Stimulated activated CD8-positive, alpha-beta memory T cell treated with anti-CD3 and anti-CD28 coated beads, Interleukin-2, amount 100 ng/mL, for 1 hour (primary cell): ENCODE results near the gene PPP6R1.

Source experiments
- DNase-seq, 2 donors: peaks; one replicate each; pipeline ENCODE4 v3.0.0-alpha.2; 2020; ENCODE audit warnings: low read depth in 2 of 2

PPP6R1 gene

DNA sequence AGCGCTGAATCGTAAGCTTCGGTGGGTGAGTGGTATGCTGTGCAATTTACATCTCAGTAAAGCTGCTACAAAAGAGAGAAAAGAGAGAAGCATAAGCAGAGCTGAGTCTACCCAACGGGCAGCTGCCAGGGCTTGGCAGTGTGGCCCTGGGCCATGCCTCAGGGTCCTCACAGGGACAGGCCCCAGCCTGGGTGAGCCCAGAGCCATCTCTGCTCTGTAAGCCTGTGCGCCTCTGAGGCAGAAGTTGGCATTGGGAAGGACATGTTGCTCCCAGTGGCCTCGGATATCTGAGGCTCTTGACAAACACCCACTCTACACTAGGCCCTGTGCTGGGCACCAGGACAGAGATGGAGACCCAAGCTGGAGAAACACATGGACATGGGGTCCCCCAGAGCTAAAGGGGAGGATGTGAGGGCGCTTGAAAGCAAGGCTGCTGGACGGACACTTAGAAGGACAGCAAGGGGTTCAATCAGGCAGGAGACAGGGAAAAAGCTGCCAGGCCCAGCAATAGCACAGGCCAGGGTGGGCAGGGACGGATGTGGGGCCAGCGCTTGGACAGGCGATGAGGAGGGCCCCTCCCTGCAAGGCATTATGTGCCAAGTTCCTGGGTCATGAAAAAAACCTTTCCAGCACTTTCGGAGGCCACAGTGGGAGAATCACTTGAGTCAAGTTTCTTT, 14.7 kb downstream of the PPP6R1 start:
- DNase-seq = no peak

DNA sequence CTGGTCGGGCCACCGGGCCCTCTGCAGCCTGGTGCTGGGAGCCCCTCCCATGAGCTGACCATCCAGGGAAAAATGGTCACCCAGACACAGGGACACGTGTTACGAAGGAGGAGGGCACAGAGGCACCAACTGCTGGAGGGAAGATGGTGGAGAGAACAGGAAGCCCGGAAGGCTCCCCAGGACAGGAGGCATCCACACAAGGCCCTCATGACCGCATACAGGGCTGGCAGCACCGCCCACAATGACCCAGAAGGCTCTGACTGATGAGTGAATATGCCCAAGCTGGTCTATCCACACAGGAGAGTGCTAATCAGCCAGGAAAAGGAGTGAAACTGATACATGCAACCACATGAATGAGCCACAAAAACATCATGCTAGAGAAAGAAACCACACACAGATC, 16.3 kb downstream of the PPP6R1 start:
- DNase-seq = no peak

DNA sequence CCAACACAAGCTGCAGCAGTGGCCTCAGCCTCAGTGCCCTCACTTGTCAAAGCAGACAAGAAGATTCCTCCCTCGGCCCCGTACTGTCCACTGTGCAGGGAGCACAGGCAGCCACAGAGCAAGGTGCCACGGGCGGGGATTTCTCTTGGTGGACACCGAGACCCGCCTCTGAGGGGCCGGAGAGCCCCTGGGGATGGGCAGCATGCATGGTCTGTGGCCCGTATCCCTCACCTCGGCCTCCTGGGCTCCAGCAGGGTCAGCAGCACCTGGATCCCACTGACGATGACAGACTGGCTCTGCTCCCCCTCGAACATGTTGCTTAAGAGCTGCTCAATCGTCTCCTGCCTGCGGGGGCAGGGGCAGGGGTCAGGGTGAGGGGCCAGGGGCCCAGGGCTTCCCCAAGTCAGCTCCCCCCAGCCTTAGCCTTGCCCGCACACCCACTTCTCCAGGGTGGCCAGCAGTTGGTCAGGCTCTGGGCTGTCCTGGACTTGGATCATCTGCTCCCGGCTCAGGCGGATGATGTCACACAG, 16.8 kb downstream of the PPP6R1 start:
- no peak for DNase-seq

DNA sequence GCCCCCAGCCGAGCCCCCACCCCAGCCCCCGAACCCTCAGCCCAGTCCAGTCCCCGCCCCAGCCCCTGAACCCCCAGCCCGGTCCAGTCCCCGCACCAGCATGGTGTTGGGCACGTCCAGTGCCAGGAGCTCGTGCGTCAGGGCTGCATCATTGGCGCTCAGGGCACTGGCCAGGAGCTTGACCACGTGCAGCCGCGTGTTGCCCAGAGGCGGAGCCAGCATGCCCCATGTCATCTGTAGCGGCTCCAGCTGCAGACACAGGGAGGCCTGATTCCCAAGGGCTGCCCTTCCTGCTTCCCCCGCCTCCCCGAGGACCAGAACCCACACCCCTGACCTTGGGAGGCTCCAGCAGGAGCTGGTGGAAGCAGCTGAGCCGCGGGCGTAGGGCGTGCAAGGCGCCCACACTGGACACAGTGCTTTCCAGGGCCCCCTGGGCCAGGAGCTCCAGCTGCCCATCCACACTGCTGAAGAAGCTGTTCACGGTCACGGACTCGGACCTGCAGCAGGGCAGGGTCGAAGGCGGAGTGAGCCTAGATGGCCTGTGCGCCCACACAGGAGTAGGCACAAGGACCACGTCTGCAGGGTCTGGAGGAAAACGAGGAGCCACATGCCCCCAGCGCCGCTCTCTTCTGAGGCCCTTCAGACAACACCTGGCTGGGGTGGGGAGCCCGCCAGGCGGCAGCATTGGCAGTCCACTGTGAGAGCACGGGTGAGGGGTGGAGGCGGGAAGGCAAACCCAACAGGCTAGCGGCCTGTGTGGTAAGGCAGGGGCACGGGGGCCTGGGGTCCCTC, 17.5 kb downstream of the PPP6R1 start:
- no peak for DNase-seq

DNA sequence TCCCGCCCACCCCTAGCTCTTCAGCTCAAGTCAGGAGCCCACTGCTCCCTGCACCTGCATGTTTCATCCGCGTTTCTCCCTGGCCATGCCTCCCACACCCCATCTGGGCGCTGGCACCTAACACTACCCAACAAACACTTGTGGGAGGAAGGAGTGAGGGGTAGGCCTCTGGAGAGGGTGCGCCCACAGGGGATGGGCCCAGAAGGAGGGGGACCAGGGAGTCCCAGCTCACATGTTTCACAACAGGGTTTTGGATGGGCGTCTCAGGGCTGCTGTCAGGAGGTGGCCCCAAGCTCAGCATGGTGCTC, 18.1 kb downstream of the PPP6R1 start:
- DNase-seq = no peak

DNA sequence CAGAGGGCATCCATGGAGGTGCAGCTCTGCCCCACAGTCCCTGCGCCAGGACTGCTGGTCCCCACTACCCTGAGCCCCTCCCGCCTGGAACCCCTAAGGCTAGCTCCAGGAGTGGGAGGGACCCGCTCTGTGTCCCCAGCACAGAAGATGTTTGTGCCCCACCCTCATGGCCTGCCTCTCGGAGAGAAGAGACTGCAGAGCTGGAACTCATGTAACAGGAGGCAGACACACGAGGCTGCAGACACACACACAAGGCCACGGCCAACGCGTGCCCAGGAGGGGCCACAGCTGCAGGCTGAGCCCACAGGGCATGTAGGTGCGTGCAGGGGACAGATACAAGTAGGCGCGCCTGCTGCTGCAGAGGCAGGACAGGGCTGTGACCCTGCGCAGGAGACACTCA, 19.8 kb downstream of the PPP6R1 start:
- no peak for DNase-seq

DNA sequence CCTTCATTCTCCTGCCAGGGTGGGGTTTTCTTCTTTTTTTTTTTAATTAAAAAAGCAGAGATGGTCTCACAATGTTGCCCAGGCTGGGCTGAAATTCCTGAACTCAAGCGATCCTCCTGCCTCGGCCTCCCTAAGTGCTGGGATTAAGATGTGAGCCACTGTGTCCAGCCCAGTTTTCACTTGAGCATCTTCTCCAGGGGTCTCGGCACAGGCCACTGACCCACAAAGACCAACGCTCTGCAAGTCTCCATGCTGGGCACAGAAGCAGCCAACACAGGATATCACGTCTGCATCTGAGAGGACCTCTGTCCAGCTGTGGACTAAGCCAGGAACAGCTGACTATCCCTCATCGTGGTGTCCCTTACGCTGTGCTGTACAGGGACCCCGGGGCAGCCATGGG, 20.8 kb downstream of the PPP6R1 start:
- DNase-seq = no peak

DNA sequence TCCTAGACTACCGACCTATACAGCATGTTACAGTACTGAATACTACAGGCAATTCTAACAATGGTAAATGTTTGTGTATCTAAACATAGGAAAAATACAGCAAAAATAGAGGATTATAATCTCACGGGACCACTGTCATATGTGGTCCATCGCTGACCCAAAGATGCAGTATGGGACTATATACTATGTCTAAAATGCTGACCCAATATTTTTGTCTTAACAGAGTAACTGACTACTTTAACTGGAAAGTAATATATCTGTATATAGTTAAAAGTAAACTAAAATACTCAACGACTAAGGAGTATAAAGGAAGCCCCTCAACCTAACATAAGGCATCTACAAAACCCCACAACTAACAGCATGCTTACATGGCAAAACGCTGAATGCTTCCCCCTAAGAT, 25.8 kb downstream of the PPP6R1 start:
- DNase-seq = no peak

DNA sequence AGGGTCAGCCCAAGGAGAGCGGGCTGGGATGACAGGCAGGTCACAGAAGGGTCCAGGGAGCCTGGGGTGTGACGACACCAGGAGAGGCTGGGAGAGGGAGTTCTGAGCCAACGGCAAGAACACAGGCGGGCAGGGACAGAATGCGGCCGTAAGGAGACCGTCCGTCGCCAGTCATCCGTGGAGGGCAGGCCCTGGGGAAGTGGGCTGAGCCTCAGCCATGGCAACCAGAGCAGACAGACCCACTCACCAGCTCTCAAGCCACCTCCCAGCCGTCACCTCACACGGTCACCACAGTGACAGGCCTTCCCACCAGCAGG, 26.6 kb downstream of the PPP6R1 start:
- no peak for DNase-seq

DNA sequence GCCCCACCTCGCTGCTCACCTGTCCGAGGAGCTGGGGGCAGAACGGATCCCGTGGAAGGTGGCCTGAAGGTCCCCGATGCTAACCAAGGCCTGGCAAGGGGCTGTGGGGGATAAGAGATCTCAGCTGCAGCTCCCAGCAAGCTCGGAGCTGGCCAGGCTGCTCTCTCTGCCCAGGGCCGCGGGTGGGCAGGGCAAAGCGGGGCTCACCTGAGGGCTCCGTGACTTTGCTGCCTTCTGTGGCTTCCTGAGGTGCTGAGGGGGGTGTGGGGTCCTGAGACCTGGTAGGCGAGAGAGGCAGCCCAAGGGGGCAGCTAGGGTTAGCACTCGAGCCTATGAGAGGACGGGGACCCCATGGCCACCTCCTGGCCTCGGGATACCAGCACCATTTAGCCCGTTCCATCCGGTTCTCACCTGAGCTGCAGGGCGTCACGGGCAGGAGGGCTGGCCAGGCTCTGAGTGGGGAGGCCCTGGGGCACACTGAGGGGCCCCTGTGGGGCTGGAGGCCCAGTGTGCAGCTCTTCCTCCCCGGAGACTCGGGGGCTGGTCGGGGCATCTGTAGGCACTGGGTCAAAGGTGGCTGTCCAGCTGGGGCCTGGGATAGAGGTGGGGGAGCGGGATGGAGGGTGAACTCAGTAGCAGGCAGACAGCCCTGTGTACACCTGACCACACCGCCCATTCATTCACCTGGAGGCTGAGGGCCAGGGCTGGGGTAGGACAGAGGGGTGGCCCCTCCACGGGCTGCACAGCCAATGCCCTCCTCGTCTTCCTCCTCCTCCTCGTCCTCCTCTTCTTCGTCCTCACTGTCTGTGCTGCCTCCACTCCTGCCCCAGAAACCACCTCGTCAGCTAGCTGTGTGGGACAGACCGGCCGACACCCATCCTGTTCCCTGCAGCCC, 27.2 kb downstream of the PPP6R1 start:
- DNase-seq = no peak

DNA sequence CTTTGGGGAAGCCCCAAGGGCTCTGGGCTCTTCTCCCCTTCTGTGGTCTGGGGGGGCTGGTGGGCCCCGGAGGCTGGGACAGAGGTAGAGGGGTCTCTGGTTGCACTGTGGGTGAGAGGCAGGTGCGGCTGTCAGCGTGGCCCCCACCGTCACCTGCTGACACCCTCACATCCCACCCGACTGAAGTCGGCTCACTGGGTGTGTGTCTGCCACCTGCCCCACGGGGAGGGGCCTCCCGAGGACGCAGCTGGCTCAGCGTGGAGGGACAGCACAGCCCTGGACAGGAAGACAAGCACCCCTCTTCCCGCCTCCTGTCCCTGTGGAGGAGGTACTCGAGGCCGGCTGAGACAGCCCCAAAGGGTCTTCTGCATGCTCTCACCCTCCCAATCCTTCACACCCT, 28.0 kb downstream of the PPP6R1 start:
- no peak for DNase-seq

DNA sequence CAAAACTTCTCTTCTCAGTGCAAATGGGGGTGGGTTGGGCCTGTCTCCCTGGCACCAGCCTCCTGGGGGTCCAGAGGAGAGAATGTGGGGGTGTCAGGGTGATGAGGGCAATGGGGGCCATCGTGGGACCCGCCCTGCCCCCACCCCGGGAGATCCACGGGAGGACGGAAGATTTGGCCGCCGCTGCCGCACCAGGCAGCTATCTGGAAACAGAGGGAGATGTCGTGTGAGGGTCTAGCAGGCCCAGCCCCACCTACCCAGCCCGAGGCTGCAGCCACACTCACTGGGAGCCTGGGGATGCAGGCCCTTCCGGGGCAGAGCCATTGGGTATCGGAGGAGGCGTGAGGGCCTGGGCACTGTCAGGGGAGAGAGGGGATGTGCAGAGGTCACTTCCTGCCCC, 28.5 kb downstream of the PPP6R1 start:
- no peak for DNase-seq

DNA sequence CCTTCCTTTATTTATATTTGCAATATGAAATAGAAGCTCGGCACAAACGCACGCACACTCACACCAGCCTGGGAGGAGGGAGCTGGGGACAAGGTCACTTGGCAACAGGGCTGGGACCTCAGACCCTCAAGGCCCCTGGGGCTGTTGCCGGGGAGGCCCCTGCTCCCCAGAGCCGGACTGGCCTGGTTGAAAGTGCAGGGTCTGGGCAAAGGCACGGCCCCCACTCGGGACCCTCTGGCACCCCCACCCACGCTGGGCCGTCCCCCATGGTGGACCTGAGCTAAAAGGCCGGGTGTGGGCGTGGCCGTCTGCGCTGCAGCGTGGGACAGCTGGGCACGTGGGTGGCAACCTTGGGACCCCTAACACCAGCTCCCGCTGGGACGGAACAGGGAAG, 29.0 kb downstream of the PPP6R1 start:
- no peak for DNase-seq

DNA sequence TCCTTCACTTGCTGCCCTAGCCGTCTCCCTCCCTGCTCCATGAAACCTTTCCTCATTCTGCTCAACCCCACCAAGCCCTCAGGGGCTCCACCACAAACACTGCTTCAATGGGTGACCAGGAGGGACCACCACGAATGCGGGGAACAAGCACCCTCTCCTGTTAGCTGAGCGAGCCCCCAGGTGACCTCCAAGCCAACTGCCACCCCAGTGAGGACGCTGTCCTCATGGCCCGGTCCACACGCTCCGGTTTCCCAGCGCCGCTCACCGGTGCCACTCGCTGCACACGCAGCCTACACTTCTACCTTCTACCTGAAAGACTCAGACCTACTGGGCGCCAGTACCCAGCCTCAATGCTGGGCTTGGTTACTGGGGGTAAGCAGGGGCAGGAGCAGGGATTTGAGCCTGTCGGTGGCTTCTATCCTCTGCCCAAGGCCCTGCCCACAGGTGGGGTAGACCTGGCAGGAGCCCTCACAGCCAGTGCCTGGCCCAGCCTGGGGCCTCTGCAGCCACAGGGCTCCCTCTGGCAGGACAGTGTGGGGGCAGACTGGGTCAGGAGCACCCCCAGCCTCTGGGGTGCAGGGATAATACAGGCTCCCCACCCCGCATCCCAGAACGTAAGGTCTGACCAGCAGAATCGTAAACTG, 29.6 kb downstream of the PPP6R1 start:
- no peak for DNase-seq

DNA sequence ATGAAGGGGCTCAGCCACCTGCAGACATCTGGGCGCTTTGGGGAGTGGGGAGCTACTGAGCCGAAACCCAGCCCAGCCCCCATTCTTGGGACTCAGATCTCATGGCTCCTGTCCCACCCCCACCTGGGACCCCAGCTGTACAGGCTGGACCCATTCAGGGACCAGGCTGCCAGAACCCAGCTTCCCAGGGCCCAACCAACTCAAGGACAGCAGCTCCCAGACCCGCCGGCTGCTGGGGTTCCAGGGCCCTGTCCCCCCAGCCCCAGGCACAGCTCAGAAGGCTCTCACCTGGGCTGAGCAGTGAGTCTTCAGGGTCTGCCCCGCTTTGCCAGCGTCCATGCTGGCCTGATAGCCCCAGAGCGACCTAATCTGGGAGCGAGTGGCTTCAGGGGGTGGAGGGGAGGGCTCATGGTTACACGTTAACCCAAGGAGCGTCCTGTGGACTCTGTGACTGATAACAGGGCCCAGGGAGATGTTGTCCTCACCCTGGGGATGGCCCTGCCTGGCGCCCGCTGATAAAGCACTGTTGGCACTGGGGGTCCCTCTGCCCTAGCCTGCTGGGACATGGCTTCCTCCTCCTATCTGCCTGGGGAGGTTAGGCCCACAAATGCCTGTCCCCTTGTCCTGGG, 30.3 kb downstream of the PPP6R1 start, which contains the start of gene TMEM86B:
TSS of gene TMEM86B (minus strand) at position 361 of the 629 bp plus-strand sequence. CDS start at position 339, 22 bp downstream.
- no peak for DNase-seq

DNA sequence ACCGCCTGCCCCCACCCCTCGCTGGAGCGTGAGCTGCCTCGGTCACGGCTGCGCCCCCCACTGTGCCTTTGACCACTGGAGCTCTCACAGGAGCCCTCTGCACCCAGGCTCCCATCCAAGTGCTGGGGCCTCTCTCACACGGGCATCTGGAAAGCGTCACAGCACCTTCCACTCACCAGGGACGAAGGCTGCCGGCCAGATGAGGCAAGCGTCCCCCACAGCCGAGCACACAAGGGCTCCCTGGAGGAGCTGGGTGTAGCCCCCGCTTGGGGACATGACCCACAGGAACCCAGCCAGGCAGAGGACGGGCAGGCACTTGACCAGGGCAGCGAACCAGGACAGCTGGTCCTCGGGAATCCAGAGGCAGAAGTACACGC, 30.8 kb downstream of the PPP6R1 start:
- no peak for DNase-seq

DNA sequence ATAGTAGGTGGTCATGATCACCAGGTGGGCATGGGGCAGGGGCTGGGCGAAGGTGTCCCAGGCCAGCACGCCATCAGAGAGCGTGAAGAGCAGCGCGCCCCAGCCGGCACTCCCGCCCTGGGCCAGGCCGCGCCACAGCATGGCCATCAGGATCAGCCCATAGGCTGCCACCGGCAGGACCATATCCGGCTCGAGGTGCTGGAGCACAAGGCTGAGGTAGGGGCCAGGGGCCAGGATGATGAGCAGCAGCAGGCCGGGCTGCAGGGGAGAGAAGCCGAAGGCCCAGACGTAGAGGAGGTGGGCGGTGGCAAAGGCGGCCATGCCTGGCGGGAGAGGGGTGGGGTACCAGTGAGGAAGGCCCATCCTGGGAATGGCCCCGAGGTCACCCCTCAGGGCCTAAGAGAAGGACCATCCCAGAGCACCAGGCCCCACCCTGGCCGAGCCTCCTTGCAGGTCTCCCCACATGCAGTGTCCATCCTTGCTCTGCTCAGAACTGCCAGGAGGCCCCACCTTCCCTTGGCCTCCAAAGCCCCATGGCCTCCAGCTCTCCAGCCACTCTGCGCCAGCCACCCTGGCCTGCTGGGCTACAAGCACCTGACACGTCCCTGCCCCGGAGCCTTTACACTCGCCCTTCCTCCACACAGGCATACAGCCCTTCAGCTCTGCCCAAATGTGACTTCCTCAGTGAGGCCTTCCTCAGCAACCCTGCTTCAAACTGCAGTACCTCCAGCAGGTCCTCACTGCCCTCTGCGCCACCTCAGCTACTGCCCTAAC, 31.4 kb downstream of the PPP6R1 start:
- DNase-seq = no peak

DNA sequence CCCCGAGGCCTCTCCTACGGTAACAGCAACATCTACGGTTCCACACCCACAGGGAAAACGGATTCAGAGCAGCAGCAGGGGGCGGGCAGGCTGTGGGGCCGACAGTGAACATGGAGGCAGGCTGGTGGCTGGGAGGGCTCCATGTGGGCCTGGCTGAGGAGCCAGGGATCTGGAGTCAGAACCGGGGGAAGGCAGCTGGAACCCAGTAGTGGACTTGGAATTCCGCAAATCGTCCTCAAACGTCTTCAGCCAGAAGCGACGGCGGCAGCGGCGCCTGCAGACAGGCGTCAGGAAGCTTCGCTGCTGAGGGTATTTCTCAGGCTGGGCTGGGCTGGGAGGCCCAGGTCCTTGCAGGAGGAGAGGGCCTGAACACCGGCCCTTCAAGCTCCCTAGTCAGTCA, 32.0 kb downstream of the PPP6R1 start:
- DNase-seq = no peak

DNA sequence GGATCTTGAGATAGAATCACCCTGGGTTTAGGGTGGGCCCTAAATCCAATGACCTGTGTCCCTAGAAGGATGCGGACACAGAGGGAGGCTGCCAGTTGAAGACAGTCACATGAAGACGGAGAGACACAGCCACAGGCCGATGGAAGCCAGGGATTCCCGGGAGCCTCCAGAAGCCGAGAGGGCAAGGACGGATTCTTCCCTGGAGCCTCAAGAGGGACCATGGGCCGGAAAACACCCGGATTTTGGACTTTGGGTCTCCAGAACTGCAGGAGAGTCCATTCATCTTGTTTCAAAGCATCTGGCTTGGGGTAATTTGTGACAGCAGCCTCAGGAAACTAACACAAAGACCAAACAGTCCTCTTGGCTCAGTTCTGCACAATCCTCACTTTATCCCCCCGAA, 32.5 kb downstream of the PPP6R1 start:
- DNase-seq = no peak

DNA sequence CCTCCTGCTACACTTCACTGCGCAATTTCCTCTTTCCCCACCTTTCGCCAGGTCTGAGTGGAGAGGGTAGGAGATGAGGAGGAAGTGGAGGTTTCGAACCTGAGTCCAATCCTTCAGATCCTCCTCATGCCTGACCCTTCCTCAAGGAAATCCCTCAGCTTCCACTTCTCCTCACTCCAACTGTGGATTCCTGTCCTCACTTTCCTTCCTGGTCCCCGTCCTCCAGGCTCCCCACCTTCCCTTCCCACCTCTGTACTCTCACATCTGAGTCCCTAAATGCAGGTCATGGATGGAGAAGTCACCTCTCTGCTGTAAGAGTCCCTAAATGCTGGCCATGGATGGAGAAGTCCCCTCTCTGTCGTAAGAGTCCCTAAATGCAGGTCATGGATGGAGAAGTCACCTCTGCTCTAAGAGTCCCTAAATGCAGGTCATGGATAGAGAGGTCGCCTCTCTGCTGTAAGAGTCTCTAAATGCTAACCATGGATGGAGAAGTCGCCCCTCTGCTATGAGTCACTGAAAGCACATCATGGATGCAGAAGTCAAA, 33.3 kb downstream of the PPP6R1 start:
- DNase-seq = no peak
